Measurements from ENCODE around the gene CYP17A1. TPM values are rescaled to one million over a fixed set of nuclear protein-coding genes. Genes with fewer than 3 reads are reported as not detected.
A peak's percentile ranks its signal among the peaks of the same experiment; 100 is the strongest.

The CYP17A1 gene
- total RNA-seq, 1 donor from 2014 or later, result not detected

- DNase-seq (ENCODE audit: extremely low spot score, unreplicated experiment), result no peak
- no peaks in the 10 kb centered on the region for H3K27me3 Mint-ChIP-seq (ENCODE audit: unreplicated experiment)
- H3K36me3 Mint-ChIP-seq (ENCODE audit: unreplicated experiment), result peaks cover 13% of the 10 kb centered on the region
- H3K4me3 Mint-ChIP-seq (ENCODE audit: unreplicated experiment), result no peak overlapping the region
- peaks cover 5% of the 10 kb centered on the region for H3K9me3 Mint-ChIP-seq (ENCODE audit: unreplicated experiment)
- peak overlapping the region; percentile 57 for H3K27ac Mint-ChIP-seq (ENCODE audit: unreplicated experiment)
- TF ChIP-seq CTCF (IDR thresholded peaks at IDR 0.05), result no peak
- peaks cover 53% of the 10 kb centered on the region for H3K4me1 Mint-ChIP-seq (ENCODE audit: unreplicated experiment)
These were observed 51.4 kb downstream of the CYP17A1 start for GRCh38 chr10:102785818-102786217.

- peaks cover 6% of the 10 kb centered on the region for H3K36me3 Mint-ChIP-seq (ENCODE audit: unreplicated experiment)
- H3K4me3 Mint-ChIP-seq (ENCODE audit: unreplicated experiment), result no peak overlapping the region
- TF ChIP-seq CTCF (IDR thresholded peaks at IDR 0.05), result no peak
- peak overlapping the region; percentile 96 for H3K27ac Mint-ChIP-seq (ENCODE audit: unreplicated experiment)
- no peaks in the 10 kb centered on the region for H3K27me3 Mint-ChIP-seq (ENCODE audit: unreplicated experiment)
- peaks cover 72% of the 10 kb centered on the region for H3K4me1 Mint-ChIP-seq (ENCODE audit: unreplicated experiment)
- no peaks in the 10 kb centered on the region for H3K9me3 Mint-ChIP-seq (ENCODE audit: unreplicated experiment)
- no peak for DNase-seq (ENCODE audit: extremely low spot score, unreplicated experiment)
These were observed 53.6 kb downstream of the CYP17A1 start for GRCh38 chr10:102783568-102783967.

- no peak for TF ChIP-seq CTCF (IDR thresholded peaks at IDR 0.05)
- Mint-ChIP-seq H3K4me1 (ENCODE audit: unreplicated experiment) (peaks cover 72% of the 10 kb centered on the region), H3K36me3 (ENCODE audit: unreplicated experiment) (peaks cover 6% of the 10 kb centered on the region), H3K27me3 (ENCODE audit: unreplicated experiment) (no peaks in the 10 kb centered on the region), H3K27ac (ENCODE audit: unreplicated experiment) (peak overlapping the region; percentile 96), H3K4me3 (ENCODE audit: unreplicated experiment) (peak overlapping the region; percentile 16), H3K9me3 (ENCODE audit: unreplicated experiment) (no peaks in the 10 kb centered on the region)
- no peak for DNase-seq (ENCODE audit: extremely low spot score, unreplicated experiment)
These were observed 54.3 kb downstream of the CYP17A1 start for GRCh38 chr10:102782673-102783551.

GRCh38 chr10:102781921-102782557, 55.2 kb downstream of the CYP17A1 start:
- H3K27me3 Mint-ChIP-seq (ENCODE audit: unreplicated experiment), result no peaks in the 10 kb centered on the region
- no peak for TF ChIP-seq CTCF (IDR thresholded peaks at IDR 0.05)
- DNase-seq (ENCODE audit: extremely low spot score, unreplicated experiment), result no peak
- H3K27ac Mint-ChIP-seq (ENCODE audit: unreplicated experiment), result peak overlapping the region; percentile 96
- peak overlapping the region; percentile 44 for H3K4me3 Mint-ChIP-seq (ENCODE audit: unreplicated experiment)
- peaks cover 80% of the 10 kb centered on the region for H3K4me1 Mint-ChIP-seq (ENCODE audit: unreplicated experiment)
- H3K9me3 Mint-ChIP-seq (ENCODE audit: unreplicated experiment), result no peaks in the 10 kb centered on the region
- peaks cover 6% of the 10 kb centered on the region for H3K36me3 Mint-ChIP-seq (ENCODE audit: unreplicated experiment)

All from osteocyte (in vitro differentiated cells).